Panc1 (cell line): ENCODE data around the gene OXCT1.

ENCODE experiments used
- SIN3A ChIP-seq: IDR thresholded peaks from 2 replicates; pipeline ENCODE4 v1.6.1; 2012; ENCODE audit warnings: low read depth, mild to moderate bottlenecking, low read length, moderate library complexity, borderline replicate concordance; ENCODE audit not compliant: insufficient read depth
- TF ChIP-seq, protein P1 (sequence below): fragments of 450-650 bp; IDR thresholded peaks from 2 replicates; pipeline ENCODE4 v1.5.1; 2017; ENCODE audit warnings: mild to moderate bottlenecking

DNA sequence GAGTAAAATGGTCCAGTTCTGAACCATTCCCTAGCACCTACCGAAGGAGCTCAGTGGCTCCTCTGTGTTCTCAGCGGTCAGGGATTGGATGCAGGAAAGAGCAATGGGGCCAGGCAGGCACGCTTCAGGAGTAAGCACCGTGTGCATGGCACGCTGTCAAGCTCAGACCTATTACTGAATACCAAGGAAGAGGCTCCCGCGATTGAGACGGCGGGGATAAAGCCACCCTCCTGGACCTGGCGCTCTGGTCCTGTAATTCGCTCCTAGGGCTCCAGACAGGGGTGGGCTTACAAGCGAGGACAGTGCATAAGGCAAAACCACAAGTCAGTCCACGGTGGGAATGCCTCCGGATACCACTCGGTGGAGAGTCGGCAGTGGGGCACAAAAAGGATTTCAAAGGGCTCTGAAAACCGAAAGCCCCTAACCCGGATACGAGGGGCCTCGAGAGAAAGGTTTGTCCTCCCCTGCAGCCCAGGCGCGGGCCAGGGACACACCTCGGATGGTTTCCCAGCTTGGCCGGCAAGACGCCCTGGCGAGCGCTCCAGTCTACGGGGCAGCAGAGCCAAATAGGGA lies 988 bp downstream of the OXCT1 start:
- TF ChIP-seq, protein P1, sequence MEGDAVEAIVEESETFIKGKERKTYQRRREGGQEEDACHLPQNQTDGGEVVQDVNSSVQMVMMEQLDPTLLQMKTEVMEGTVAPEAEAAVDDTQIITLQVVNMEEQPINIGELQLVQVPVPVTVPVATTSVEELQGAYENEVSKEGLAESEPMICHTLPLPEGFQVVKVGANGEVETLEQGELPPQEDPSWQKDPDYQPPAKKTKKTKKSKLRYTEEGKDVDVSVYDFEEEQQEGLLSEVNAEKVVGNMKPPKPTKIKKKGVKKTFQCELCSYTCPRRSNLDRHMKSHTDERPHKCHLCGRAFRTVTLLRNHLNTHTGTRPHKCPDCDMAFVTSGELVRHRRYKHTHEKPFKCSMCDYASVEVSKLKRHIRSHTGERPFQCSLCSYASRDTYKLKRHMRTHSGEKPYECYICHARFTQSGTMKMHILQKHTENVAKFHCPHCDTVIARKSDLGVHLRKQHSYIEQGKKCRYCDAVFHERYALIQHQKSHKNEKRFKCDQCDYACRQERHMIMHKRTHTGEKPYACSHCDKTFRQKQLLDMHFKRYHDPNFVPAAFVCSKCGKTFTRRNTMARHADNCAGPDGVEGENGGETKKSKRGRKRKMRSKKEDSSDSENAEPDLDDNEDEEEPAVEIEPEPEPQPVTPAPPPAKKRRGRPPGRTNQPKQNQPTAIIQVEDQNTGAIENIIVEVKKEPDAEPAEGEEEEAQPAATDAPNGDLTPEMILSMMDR = no peak
- TF ChIP-seq SIN3A = no peak
